SK-N-SH treated with all-trans-retinoic acid at 6 μM for 48 hours (cell line): Measurements from ENCODE around the gene PSMA5.

Experiments used
- ATAC-seq: fragments of 200-7000 bp; cut with Tn5 transposase; 3 replicates; pipeline ENCODE4 v1.9.1; 2020; ENCODE audit warnings: mild to moderate bottlenecking, moderate library complexity
- ARNTL ChIP-seq: fragments of 450-650 bp; formaldehyde crosslinking; IDR thresholded peaks from 2 replicates; pipeline ENCODE4 v1.5.0; 2020; ENCODE audit warnings: low read depth, mild to moderate bottlenecking, moderate library complexity, borderline replicate concordance
- BACH2 ChIP-seq: fragments of 250-450 bp; sonication (Bioruptor Pico); IDR thresholded peaks from 2 replicates; pipeline ENCODE4 v1.9.0; 2021; ENCODE audit warnings: mild to moderate bottlenecking, borderline replicate concordance
- CSDC2 ChIP-seq: fragments of 250-450 bp; sonication (Bioruptor Pico); IDR thresholded peaks from 2 replicates; pipeline ENCODE4 v1.5.0; 2020; ENCODE audit warnings: mild to moderate bottlenecking, moderate library complexity
- ESRRG ChIP-seq: fragments of 250-450 bp; sonication (Bioruptor Pico); IDR thresholded peaks from 2 replicates; pipeline ENCODE4 v1.6.1; 2021; ENCODE audit warnings: mild to moderate bottlenecking
- GLIS3 ChIP-seq: fragments of 250-450 bp; sonication (Bioruptor Pico); IDR thresholded peaks from 2 replicates; pipeline ENCODE4 v1.5.0; 2020; ENCODE audit warnings: mild to moderate bottlenecking, moderate library complexity
- ISL1 ChIP-seq: fragments of 250-450 bp; sonication (Bioruptor Pico); IDR thresholded peaks from 2 replicates; pipeline ENCODE4 v2.1.2; 2022; ENCODE audit warnings: mild to moderate bottlenecking, moderate library complexity
- OSR1 ChIP-seq: fragments of 250-450 bp; sonication (Bioruptor Pico); IDR thresholded peaks from 2 replicates; pipeline ENCODE4 v1.8.0; 2022; ENCODE audit warnings: moderate library complexity, mild to moderate bottlenecking, inconsistent platforms
- RARB ChIP-seq: fragments of 250-450 bp; sonication (Bioruptor Pico); IDR thresholded peaks from 2 replicates; pipeline ENCODE4 v1.8.0; 2021; ENCODE audit warnings: mild to moderate bottlenecking, moderate library complexity
- SNAI2 ChIP-seq: fragments of 250-450 bp; sonication (Bioruptor Pico); IDR thresholded peaks from 2 replicates; pipeline ENCODE4 v1.5.0; 2020; ENCODE audit warnings: mild to moderate bottlenecking, moderate library complexity
- TCF4 ChIP-seq: fragments of 250-450 bp; sonication (Bioruptor Pico); IDR thresholded peaks from 2 replicates; pipeline ENCODE4 v1.8.0; 2021; ENCODE audit warnings: mild to moderate bottlenecking, moderate library complexity, borderline replicate concordance
- TOX ChIP-seq: fragments of 250-450 bp; sonication (Bioruptor Pico); IDR thresholded peaks from 2 replicates; pipeline ENCODE4 v1.8.0; 2021; ENCODE audit warnings: mild to moderate bottlenecking, moderate library complexity, borderline replicate concordance
- ZC3H10 ChIP-seq: fragments of 250-450 bp; sonication (Bioruptor Pico); IDR thresholded peaks from 2 replicates; pipeline ENCODE4 v1.5.1; 2021; ENCODE audit warnings: mild to moderate bottlenecking, moderate library complexity
- ZFP3 ChIP-seq: fragments of 250-450 bp; sonication (Bioruptor Pico); IDR thresholded peaks from 2 replicates; pipeline ENCODE4 v1.5.0; 2020; ENCODE audit warnings: mild to moderate bottlenecking, moderate library complexity
- ZFP30 ChIP-seq: fragments of 450-650 bp; formaldehyde crosslinking; IDR thresholded peaks from 2 replicates; pipeline ENCODE4 v1.5.0; 2022; ENCODE audit warnings: mild to moderate bottlenecking, moderate library complexity
- ZNF565 ChIP-seq: fragments of 450-650 bp; formaldehyde crosslinking; conservative IDR thresholded peaks from 2 replicates; pipeline ENCODE4 v1.5.0; 2020; ENCODE audit warnings: low read depth, mild to moderate bottlenecking, moderate library complexity
- ZNF70 ChIP-seq: fragments of 450-650 bp; formaldehyde crosslinking; IDR thresholded peaks from 2 replicates; pipeline ENCODE4 v1.5.0; 2020; ENCODE audit warnings: mild to moderate bottlenecking, moderate library complexity
- ZNF8 ChIP-seq: fragments of 450-650 bp; formaldehyde crosslinking; IDR thresholded peaks from 2 replicates; pipeline ENCODE4 v1.5.0; 2020; ENCODE audit warnings: mild to moderate bottlenecking, moderate library complexity
- TF ChIP-seq, protein P1 (sequence below): fragments of 250-450 bp; sonication (Bioruptor Pico); IDR thresholded peaks from 2 replicates; pipeline ENCODE4 v1.5.1; 2021; ENCODE audit warnings: mild to moderate bottlenecking, moderate library complexity
- TF ChIP-seq, protein P2 (sequence below): fragments of 250-450 bp; sonication (Bioruptor Pico); IDR thresholded peaks from 2 replicates; pipeline ENCODE4 v1.5.0; 2020; ENCODE audit warnings: mild to moderate bottlenecking, moderate library complexity
- TF ChIP-seq, protein P3 (sequence below): fragments of 250-450 bp; sonication (Bioruptor Pico); IDR thresholded peaks from 2 replicates; pipeline ENCODE4 v1.8.0; 2020; ENCODE audit warnings: mild to moderate bottlenecking, moderate library complexity, borderline replicate concordance
- TF ChIP-seq, protein P4 (sequence below): fragments of 250-450 bp; sonication (Bioruptor Pico); IDR thresholded peaks from 2 replicates; pipeline ENCODE4 v1.8.0; 2021; ENCODE audit warnings: low read depth, mild to moderate bottlenecking, moderate library complexity, borderline replicate concordance

The PSMA5 gene

DNA sequence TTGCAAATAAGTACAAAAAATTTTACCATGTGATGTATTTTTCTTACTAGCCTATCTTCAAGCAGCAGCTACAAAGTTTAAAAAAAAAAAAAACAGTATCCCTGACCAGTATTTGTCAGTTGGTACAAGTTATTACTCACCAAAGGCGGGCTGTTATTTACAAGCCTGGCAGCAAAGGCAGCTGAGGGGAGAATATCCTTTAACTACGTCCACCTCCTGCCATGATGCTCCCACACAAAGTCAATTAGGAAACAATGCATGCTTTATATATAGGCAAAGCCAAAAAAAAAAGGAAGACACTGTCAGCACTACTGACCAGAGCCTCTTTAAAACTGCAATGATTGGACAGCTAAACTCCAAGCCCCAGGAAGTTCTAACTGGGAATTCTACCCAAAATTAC is 13.7 kb downstream of the PSMA5 start:
- ATAC-seq = no peak
- no peak for TF ChIP-seq BACH2
- TF ChIP-seq ZC3H10 (CRISPR knock-in tag) = no peak
- TF ChIP-seq ZNF70 (CRISPR knock-in tag) = no peak
- no peak for TF ChIP-seq ESRRG
- no peak for TF ChIP-seq OSR1 (CRISPR knock-in tag)
- no peak for TF ChIP-seq TCF4 (CRISPR knock-in tag)

DNA sequence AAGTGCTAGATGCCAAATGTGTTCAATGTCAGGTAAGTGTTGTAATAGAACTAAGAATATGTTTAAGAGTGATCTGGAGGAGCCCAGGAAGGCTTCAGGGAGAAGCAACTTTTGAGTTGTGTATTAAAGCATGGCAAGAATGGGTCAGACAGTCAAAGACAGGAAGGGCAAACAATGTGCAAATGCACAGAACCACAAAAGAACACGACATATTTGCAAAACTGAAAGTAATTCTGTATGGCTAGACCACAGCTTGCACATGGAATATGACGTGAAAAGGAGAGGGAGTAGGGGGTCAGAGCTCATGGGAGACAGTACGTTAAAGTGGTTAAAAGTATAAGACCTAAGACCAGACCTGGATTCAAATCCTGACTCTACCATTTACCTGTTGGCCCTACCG is 21.4 kb downstream of the PSMA5 start:
- ATAC-seq = no peak

DNA sequence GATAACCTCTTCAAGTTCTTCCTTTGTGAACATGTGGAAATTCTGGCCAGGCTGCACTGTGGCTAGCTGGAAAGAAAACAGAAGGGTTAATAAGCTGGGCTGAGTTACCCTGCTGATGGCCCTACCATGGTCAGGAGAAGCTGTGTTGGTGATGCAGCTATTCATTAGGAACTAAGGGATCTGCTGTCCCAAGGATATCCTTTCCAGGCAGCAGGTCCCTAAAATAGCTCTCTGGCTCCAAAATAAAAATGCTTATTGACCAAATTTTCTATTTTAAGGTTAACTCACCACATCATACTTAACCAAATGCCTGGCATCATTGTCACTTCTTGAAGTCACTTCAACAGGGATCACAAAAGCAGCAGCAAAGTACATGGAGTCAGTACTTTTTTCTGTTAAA is 24.2 kb downstream of the PSMA5 start:
- no peak for ATAC-seq
- TF ChIP-seq ZFP3 (CRISPR knock-in tag) = no peak
- TF ChIP-seq ZNF565 = no peak
- TF ChIP-seq, protein P1, sequence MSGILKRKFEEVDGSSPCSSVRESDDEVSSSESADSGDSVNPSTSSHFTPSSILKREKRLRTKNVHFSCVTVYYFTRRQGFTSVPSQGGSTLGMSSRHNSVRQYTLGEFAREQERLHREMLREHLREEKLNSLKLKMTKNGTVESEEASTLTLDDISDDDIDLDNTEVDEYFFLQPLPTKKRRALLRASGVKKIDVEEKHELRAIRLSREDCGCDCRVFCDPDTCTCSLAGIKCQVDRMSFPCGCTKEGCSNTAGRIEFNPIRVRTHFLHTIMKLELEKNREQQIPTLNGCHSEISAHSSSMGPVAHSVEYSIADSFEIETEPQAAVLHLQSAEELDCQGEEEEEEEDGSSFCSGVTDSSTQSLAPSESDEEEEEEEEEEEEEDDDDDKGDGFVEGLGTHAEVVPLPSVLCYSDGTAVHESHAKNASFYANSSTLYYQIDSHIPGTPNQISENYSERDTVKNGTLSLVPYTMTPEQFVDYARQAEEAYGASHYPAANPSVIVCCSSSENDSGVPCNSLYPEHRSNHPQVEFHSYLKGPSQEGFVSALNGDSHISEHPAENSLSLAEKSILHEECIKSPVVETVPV = no peak
- TF ChIP-seq SNAI2 = no peak
- no peak for TF ChIP-seq RARB (CRISPR knock-in tag)
- no peak for TF ChIP-seq ZNF8
- TF ChIP-seq CSDC2 = no peak
- TF ChIP-seq, protein P2, sequence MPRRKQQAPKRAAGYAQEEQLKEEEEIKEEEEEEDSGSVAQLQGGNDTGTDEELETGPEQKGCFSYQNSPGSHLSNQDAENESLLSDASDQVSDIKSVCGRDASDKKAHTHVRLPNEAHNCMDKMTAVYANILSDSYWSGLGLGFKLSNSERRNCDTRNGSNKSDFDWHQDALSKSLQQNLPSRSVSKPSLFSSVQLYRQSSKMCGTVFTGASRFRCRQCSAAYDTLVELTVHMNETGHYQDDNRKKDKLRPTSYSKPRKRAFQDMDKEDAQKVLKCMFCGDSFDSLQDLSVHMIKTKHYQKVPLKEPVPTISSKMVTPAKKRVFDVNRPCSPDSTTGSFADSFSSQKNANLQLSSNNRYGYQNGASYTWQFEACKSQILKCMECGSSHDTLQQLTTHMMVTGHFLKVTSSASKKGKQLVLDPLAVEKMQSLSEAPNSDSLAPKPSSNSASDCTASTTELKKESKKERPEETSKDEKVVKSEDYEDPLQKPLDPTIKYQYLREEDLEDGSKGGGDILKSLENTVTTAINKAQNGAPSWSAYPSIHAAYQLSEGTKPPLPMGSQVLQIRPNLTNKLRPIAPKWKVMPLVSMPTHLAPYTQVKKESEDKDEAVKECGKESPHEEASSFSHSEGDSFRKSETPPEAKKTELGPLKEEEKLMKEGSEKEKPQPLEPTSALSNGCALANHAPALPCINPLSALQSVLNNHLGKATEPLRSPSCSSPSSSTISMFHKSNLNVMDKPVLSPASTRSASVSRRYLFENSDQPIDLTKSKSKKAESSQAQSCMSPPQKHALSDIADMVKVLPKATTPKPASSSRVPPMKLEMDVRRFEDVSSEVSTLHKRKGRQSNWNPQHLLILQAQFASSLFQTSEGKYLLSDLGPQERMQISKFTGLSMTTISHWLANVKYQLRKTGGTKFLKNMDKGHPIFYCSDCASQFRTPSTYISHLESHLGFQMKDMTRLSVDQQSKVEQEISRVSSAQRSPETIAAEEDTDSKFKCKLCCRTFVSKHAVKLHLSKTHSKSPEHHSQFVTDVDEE (CRISPR knock-in tag) = no peak
- no peak for TF ChIP-seq ESRRG
- TF ChIP-seq OSR1 (CRISPR knock-in tag) = no peak
- TF ChIP-seq, protein P3, sequence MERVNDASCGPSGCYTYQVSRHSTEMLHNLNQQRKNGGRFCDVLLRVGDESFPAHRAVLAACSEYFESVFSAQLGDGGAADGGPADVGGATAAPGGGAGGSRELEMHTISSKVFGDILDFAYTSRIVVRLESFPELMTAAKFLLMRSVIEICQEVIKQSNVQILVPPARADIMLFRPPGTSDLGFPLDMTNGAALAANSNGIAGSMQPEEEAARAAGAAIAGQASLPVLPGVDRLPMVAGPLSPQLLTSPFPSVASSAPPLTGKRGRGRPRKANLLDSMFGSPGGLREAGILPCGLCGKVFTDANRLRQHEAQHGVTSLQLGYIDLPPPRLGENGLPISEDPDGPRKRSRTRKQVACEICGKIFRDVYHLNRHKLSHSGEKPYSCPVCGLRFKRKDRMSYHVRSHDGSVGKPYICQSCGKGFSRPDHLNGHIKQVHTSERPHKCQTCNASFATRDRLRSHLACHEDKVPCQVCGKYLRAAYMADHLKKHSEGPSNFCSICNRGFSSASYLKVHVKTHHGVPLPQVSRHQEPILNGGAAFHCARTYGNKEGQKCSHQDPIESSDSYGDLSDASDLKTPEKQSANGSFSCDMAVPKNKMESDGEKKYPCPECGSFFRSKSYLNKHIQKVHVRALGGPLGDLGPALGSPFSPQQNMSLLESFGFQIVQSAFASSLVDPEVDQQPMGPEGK (CRISPR knock-in tag) = no peak

More for the DNA sequence above, 21.4 kb downstream of the PSMA5 start:
- TF ChIP-seq ZFP3 (CRISPR knock-in tag) (no peak), TOX (CRISPR knock-in tag) (no peak), ARNTL (CRISPR knock-in tag) (no peak), BACH2 (no peak), ISL1 (no peak)
- TF ChIP-seq, protein P1 = no peak

DNA sequence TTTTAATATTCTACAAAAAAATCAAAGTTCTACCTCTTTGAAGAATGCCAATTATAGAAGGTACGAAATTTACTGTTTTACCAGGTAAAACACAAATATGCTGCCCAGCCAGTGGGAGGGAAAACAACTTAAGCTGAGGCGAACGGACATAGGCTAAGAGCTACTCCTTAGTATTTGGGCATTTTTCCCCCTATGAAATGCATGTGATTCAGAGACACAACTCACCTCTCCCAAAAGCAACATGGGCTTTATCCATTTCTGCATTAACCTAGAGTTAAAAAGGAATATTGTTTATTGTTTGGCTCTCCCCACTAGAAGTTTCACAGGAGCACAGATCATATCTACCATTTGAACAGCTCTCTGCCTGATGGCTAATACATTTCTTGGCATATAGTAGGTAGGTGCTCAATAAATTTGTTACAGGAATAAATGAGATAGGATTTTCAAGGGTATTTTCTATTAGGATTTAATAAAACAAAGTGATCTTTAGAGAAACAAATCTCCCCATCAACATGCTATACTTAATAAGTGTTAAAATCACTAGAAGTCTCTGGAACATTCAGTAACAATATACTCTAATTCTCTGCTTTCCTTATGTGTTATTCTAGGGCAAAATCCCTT is 26.1 kb downstream of the PSMA5 start:
- ATAC-seq = no peak
- no peak for TF ChIP-seq ZFP30 (CRISPR knock-in tag)
- TF ChIP-seq ZC3H10 (CRISPR knock-in tag) = no peak
- TF ChIP-seq, protein P1 = no peak
- no peak for TF ChIP-seq CSDC2
- TF ChIP-seq, protein P4, sequence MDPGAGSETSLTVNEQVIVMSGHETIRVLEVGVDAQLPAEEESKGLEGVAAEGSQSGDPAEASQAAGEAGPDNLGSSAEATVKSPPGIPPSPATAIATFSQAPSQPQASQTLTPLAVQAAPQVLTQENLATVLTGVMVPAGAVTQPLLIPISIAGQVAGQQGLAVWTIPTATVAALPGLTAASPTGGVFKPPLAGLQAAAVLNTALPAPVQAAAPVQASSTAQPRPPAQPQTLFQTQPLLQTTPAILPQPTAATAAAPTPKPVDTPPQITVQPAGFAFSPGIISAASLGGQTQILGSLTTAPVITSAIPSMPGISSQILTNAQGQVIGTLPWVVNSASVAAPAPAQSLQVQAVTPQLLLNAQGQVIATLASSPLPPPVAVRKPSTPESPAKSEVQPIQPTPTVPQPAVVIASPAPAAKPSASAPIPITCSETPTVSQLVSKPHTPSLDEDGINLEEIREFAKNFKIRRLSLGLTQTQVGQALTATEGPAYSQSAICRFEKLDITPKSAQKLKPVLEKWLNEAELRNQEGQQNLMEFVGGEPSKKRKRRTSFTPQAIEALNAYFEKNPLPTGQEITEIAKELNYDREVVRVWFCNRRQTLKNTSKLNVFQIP (CRISPR knock-in tag) = no peak
- TF ChIP-seq ESRRG = no peak
- TF ChIP-seq, protein P2 (CRISPR knock-in tag) = no peak
- TF ChIP-seq GLIS3 = no peak
- no peak for TF ChIP-seq TOX (CRISPR knock-in tag)
- no peak for TF ChIP-seq TCF4 (CRISPR knock-in tag)
- no peak for TF ChIP-seq SNAI2
- TF ChIP-seq ARNTL (CRISPR knock-in tag) = no peak
- TF ChIP-seq ZFP3 (CRISPR knock-in tag) = no peak
- TF ChIP-seq BACH2 = no peak
- TF ChIP-seq ZNF70 (CRISPR knock-in tag) = no peak
